Peyer's patch (tissue), 4 donors: ENCODE measurements around the gene PPP1R9B. TPM values are rescaled to one million over a fixed set of nuclear protein-coding genes. Genes with fewer than 3 reads are reported as not detected.

Experiments
- DNase-seq, 3 donors: peaks; one replicate each; pipeline ENCODE4 v3.0.0-alpha.2; 2017 to 2019
- H3K27ac ChIP-seq, 4 donors: fragments of 200-600 bp; sonication (generic); one replicate each; pipeline ENCODE4 v1.5.1; 2016 to 2019
- H3K27me3 ChIP-seq, 2 donors: fragments of 200-600 bp; sonication (generic); one replicate each; pipeline ENCODE4 v1.5.1; 2019
- H3K36me3 ChIP-seq, 3 donors: fragments of 200-600 bp; sonication (generic); one replicate each; pipeline ENCODE4 v1.5.1; 2016 to 2019
- H3K4me1 ChIP-seq, 4 donors: fragments of 200-600 bp; sonication (generic); one replicate each; pipeline ENCODE4 v1.5.1; 2016 to 2019
- H3K4me3 ChIP-seq, 4 donors: fragments of 200-600 bp; sonication (generic); 1 replicate in 3 of 4; 2 replicates in 1 of 4; pipeline ENCODE4 v1.5.1; 2016 to 2019; ENCODE audit warnings: mild to moderate bottlenecking in 1 of 4
- H3K9me3 ChIP-seq, 4 donors: fragments of 200-600 bp; sonication (generic); one replicate each; pipeline ENCODE4 v1.5.1; 2016 to 2019; ENCODE audit warnings: mild to moderate bottlenecking in 1 of 4
- POLR2A ChIP-seq, 2 donors: fragments of 450-650 bp; IDR thresholded peaks; one replicate each; pipeline ENCODE4 v1.5.1; 2017; ENCODE audit warnings: antibody characterized with exemption in 2 of 2, mild to moderate bottlenecking in 2 of 2, moderate library complexity in 2 of 2
- total RNA-seq, 4 donors: library from RNA; depleted of rRNA; stranded (reverse); fragments of >200 nt; gene quantifications; one replicate each; pipeline ENCODE4 v1.1.0, GENCODE V29; 2016
- TF ChIP-seq, protein P1 (sequence below), 6 experiments: fragments of 450-650 bp in 4 of 6; fragments of 200-600 bp in 2 of 6; sonication (generic) in 1 of 6; IDR thresholded peaks; one replicate each; pipeline ENCODE4 v1.5.1; 2017 to 2019; ENCODE audit warnings: antibody characterized with exemption in 6 of 6, mild to moderate bottlenecking in 3 of 6, moderate library complexity in 1 of 6

The PPP1R9B gene
- total RNA-seq, 4 donors from 2014 or later = 18.0 to 40.4 (median 32.9) TPM

DNA sequence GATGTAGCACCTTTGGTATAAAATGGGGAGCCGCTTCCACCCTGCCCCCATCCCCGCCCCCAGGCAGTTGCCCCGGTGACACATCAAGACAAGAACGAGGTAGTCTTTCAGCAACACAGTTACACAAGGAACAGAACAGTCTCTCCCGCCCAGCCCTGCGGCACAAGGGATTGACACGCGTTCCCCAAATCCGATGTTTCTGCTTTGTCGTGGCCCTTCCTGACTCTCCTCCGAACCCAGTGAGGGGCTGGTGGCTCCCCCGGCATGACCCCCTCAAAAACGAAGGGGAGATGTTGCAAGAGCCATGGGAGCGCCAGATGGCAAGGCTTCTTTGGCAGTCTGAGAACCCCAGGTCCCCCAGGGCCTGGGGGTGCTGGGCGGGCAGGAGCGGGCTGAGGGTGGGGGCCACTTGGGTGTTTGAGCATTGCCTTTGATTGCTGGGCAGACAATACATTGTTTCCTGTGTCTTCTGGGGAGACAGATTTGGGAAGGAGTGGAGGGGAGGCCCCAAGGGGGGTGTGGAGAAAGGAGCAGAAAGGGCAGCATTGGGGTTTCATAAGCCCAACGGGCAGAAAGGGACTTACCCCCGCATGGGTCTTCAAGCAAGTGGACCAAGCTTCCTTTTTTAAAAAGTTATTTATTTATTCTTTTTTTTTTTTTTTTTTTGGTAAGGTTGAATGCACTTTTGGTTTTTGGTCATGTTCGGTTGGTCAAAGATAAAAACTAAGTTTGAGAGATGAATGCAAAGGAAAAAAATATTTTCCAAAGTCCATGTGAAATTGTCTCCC lies 34.3 kb upstream of the PPP1R9B start:
- no peaks in the 10 kb centered on the region for H3K27me3 ChIP-seq
- peaks cover 0 to 14% (median 0%) of the 10 kb centered on the region in 3 donors for H3K36me3 ChIP-seq
- peaks cover 3 to 17% (median 14%) of the 10 kb centered on the region in 4 donors for H3K4me1 ChIP-seq
- no peaks in the 10 kb centered on the region for H3K9me3 ChIP-seq
- TF ChIP-seq POLR2A (IDR thresholded peaks at IDR 0.05) = no peak
- TF ChIP-seq, protein P1, sequence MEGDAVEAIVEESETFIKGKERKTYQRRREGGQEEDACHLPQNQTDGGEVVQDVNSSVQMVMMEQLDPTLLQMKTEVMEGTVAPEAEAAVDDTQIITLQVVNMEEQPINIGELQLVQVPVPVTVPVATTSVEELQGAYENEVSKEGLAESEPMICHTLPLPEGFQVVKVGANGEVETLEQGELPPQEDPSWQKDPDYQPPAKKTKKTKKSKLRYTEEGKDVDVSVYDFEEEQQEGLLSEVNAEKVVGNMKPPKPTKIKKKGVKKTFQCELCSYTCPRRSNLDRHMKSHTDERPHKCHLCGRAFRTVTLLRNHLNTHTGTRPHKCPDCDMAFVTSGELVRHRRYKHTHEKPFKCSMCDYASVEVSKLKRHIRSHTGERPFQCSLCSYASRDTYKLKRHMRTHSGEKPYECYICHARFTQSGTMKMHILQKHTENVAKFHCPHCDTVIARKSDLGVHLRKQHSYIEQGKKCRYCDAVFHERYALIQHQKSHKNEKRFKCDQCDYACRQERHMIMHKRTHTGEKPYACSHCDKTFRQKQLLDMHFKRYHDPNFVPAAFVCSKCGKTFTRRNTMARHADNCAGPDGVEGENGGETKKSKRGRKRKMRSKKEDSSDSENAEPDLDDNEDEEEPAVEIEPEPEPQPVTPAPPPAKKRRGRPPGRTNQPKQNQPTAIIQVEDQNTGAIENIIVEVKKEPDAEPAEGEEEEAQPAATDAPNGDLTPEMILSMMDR (IDR thresholded peaks at IDR 0.05) = no peak
- DNase-seq = peak in 1 of 3 donors; percentile 58
- no peak overlapping the region for H3K4me3 ChIP-seq
- peak overlapping the region in 2 of 4 donors; percentile 49 to 70 for H3K27ac ChIP-seq

DNA sequence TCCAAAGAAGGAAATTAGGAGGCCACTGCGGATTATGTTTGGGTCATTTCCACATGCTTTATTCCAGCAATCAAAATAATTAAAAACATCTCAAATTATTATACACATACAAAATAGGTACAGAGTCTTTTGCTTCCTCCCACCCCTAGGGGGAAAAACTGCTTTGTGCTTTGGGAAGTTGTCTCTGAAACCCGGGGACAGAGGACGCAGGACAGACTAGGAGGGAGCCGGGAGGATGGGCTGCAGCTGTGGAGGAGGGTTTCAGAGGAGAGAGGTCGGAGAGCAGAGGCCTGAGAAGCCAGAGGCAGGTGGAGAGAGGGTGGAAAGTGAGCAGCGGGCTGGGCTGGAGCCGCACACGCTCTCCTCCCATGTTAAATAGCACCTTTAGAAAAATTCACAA lies 33.6 kb upstream of the PPP1R9B start:
- Histone ChIP-seq H3K36me3 (peaks cover 0 to 8% (median 0%) of the 10 kb centered on the region in 3 donors), H3K4me1 (peaks cover 3 to 17% (median 14%) of the 10 kb centered on the region in 4 donors), H3K9me3 (no peaks in the 10 kb centered on the region), H3K27ac (peak overlapping the region in 2 of 4 donors; percentile 10 to 70), H3K27me3 (no peaks in the 10 kb centered on the region), H3K4me3 (peak overlapping the region in 1 of 4 donors; percentile 21)
- TF ChIP-seq POLR2A (IDR thresholded peaks at IDR 0.05) = no peak
- TF ChIP-seq, protein P1 (IDR thresholded peaks at IDR 0.05) = peak in 2 of 6 experiments; percentile 12 to 22
- no peak for DNase-seq

DNA sequence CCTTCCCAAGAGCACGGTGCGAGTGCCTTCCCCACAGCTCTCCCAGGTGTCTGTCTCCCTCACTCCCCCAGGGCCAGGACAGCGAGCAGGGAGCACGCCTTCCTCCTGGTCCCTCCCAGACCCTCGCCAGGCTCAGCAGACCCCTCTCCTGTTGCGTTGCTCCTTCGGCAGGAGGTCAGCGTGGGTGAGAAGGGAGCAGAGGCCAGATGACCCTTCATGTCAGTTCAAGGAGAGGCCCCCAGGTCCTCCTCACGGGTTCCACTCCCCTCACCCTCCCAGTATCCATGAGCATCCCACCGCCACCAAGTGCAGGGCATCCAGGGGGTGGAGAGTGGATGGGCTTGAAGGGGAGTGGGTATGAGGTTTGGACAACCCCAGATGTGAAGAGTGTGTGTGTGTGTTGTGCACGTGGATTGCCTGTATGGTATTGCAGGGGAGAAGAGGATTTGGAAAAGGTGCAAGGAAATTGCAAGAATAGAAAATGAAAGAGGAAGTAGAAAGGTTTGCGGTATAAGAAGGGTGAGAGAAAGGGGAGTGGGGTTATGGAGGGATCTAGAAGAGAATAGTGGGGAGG lies 33.0 kb upstream of the PPP1R9B start:
- H3K4me3 ChIP-seq = peak overlapping the region in 1 of 4 donors; percentile 21
- no peaks in the 10 kb centered on the region for H3K9me3 ChIP-seq
- TF ChIP-seq, protein P1 (IDR thresholded peaks at IDR 0.05) = no peak
- no peak for TF ChIP-seq POLR2A (IDR thresholded peaks at IDR 0.05)
- H3K4me1 ChIP-seq = peaks cover 3 to 19% (median 14%) of the 10 kb centered on the region in 4 donors
- no peak for DNase-seq
- H3K36me3 ChIP-seq = peaks cover 0 to 4% (median 0%) of the 10 kb centered on the region in 3 donors
- peak overlapping the region in 2 of 4 donors; percentile 10 to 70 for H3K27ac ChIP-seq
- no peaks in the 10 kb centered on the region for H3K27me3 ChIP-seq

DNA sequence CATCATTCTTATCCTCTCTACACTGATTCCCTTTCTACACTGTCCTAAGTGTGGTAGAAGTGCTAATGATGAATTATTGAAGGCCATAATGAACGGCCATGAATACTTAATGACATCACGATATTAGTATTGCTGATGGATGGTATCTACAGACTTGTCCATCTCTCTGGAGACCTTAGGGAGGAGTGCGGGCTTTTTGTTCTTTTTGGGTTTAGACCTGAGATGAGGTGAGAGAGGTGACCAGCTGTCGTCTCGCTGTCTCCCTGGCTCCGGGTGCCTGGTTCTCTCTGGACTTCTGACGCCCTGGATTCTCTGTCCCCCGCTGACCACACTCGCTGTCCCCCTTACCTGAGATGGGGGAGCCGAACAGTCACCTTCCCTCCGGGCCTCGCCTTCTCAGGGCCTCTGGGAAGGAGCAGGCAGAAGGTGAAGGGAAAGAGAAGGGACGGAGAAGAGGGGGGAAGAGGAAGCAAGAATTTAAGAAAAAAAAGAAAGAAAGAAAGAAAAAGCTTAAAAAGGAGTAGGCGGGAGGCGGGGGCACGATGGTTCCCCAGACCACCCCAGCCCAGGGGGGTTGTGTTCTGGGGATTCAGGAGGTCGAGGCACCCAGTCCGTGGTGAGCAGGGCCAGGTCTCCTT lies 32.4 kb upstream of the PPP1R9B start:
- Histone ChIP-seq H3K27ac (peak overlapping the region in 1 of 4 donors; percentile 70), H3K4me3 (no peak overlapping the region), H3K27me3 (no peaks in the 10 kb centered on the region), H3K9me3 (no peaks in the 10 kb centered on the region), H3K36me3 (peaks cover 0 to 4% (median 0%) of the 10 kb centered on the region in 3 donors), H3K4me1 (peaks cover 3 to 25% (median 15%) of the 10 kb centered on the region in 4 donors)
- DNase-seq = no peak
- no peak for TF ChIP-seq POLR2A (IDR thresholded peaks at IDR 0.05)
- TF ChIP-seq, protein P1 (IDR thresholded peaks at IDR 0.05) = no peak

DNA sequence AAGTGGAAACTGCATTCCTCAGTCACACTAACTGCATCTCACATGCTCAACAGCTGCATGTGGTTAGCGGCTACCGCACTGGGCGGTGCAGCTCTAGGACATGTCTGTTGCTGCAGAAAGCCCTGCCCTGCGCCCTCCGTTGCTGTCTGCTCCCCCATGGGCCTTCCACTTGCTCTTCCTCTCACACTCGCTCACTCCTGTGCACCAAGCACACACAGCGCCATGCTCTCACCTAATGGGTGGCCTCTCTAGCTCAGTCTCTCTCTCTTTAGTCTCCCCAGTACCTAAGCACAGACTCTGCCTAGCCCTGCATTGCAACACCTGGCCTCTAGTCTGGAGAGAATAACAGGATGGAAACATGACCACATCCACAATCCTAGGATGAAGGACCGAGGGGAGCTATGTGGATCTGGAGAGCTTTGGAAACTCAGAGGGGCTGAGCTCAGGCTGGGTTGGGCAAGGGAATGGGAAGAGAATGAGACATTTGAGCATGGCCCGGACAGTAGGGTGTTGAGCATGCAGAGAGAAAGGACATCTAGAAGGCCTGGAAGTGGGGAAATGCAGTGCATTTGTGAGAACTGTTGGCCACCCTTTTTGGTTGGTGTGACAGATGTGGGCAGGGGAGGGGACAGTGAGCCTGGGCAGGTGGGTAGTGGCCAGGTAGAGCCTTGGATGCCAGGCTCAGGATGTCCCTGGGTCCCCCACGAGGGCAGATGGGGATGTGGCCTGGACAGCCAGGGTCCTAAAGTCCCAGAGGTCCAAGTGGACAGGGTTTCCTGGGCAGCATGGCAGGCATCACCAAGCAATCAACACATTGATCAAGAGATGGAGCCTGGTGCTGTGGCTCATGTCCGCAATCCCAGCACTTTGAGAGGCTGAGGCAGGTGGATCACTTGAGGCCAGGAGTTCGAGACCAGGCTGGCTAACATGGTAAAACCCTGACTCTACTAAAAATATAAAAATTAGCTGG lies 31.4 kb upstream of the PPP1R9B start:
- H3K27me3 ChIP-seq = no peaks in the 10 kb centered on the region
- DNase-seq = no peak
- H3K4me1 ChIP-seq = peaks cover 3 to 30% (median 16%) of the 10 kb centered on the region in 4 donors
- no peaks in the 10 kb centered on the region for H3K9me3 ChIP-seq
- no peak overlapping the region for H3K4me3 ChIP-seq
- H3K27ac ChIP-seq = no peak overlapping the region
- TF ChIP-seq, protein P1 (IDR thresholded peaks at IDR 0.05) = no peak
- TF ChIP-seq POLR2A (IDR thresholded peaks at IDR 0.05) = no peak
- H3K36me3 ChIP-seq = no peaks in the 10 kb centered on the region
